Measurements from ENCODE around the gene ALCAM. TPM values are rescaled to one million over a fixed set of nuclear protein-coding genes. Genes with fewer than 3 reads are reported as not detected.

ALCAM gene
- total and polyA plus RNA-seq, 2 donors (not counting 1 experiment from before 2014, with no cell fraction given) = 6.2 to 23.8 TPM

- no peak overlapping the region for H3K4me3 ChIP-seq (ENCODE audit: control extremely low read depth in 1 of 5, extremely low read depth in 1 of 5, insufficient read depth in 1 of 5, low read depth in 2 of 5, low read length in 4 of 5)
- H3K9me3 ChIP-seq (ENCODE audit: control extremely low read depth in 1 of 3, control insufficient read depth in 2 of 3, insufficient read depth in 1 of 3, low read length in 2 of 3) = no peaks in the 10 kb centered on the region
- Mint-ChIP-seq H3K27ac (no peak overlapping the region), H3K4me1 (no peaks in the 10 kb centered on the region), H3K9me3 (ENCODE audit: insufficient read depth) (no peaks in the 10 kb centered on the region), H3K4me3 (no peak overlapping the region), H3K27me3 (no peaks in the 10 kb centered on the region)
- ChIA-PET CTCF (interaction anchor here (0.9 to 3.1 kb wide), 4 partner anchors 9 to 1425 kb away, joined by 3 to 27 read pairs (median 4); no protein-coding TSS in a partner anchor), POLR2A (no interaction called here)
- H4K20me1 ChIP-seq (ENCODE audit: control insufficient read depth, insufficient read depth, low read length, poor library complexity, severe bottlenecking) = no peaks in the 10 kb centered on the region
- no peak for ATAC-seq (ENCODE audit: low read depth)
- WGBS (ENCODE audit: insufficient coverage) = no CpG with 5 or more reads among the region's 4 CpGs
- no peak overlapping the region for H2AFZ ChIP-seq (ENCODE audit: insufficient read depth, low read depth, low read length, poor library complexity, severe bottlenecking)
- H3K27ac ChIP-seq (ENCODE audit: low read length in 2 of 2) = no peak overlapping the region
- intact Hi-C loops (cut with micrococcal nuclease) = no loop called here
- TF ChIP-seq, protein P1, sequence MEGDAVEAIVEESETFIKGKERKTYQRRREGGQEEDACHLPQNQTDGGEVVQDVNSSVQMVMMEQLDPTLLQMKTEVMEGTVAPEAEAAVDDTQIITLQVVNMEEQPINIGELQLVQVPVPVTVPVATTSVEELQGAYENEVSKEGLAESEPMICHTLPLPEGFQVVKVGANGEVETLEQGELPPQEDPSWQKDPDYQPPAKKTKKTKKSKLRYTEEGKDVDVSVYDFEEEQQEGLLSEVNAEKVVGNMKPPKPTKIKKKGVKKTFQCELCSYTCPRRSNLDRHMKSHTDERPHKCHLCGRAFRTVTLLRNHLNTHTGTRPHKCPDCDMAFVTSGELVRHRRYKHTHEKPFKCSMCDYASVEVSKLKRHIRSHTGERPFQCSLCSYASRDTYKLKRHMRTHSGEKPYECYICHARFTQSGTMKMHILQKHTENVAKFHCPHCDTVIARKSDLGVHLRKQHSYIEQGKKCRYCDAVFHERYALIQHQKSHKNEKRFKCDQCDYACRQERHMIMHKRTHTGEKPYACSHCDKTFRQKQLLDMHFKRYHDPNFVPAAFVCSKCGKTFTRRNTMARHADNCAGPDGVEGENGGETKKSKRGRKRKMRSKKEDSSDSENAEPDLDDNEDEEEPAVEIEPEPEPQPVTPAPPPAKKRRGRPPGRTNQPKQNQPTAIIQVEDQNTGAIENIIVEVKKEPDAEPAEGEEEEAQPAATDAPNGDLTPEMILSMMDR (IDR thresholded peaks at IDR 0.05) = no peak
- TF ChIP-seq EZH2 (IDR thresholded peaks at IDR 0.05; ENCODE audit: borderline replicate concordance, insufficient read depth, low read depth, low read length, poor library complexity, severe bottlenecking) = no peak
- no peak for DNase-seq
- no peak overlapping the region for H3K4me2 ChIP-seq (replicated peaks; ENCODE audit: low read depth, low read length, poor library complexity, severe bottlenecking)
- H3K79me2 ChIP-seq (ENCODE audit: control insufficient read depth, insufficient read depth, low read length) = no peaks in the 10 kb centered on the region
- H3K4me1 ChIP-seq (ENCODE audit: control insufficient read depth in 2 of 2, insufficient read depth in 2 of 2, low read length in 2 of 2) = no peaks in the 10 kb centered on the region
- H3K9ac ChIP-seq (ENCODE audit: low read length) = no peak overlapping the region
- peaks cover 4 to 5% of the 10 kb centered on the region in 2 experiments for H3K36me3 ChIP-seq (replicated peaks in 1 of 2; ENCODE audit: control extremely low read depth in 1 of 2, control insufficient read depth in 1 of 2, extremely low read depth in 1 of 2, insufficient read depth in 2 of 2, low read length in 1 of 2)
- no peaks in the 10 kb centered on the region for H3K27me3 ChIP-seq (replicated peaks in 1 of 4; ENCODE audit: control extremely low read depth in 1 of 4, control insufficient read depth in 3 of 4, insufficient read depth in 4 of 4, low read length in 3 of 4)
These were observed 159.8 kb downstream of the ALCAM start for GRCh38 chr3:105526360-105527111.

- Histone ChIP-seq H3K27me3 (replicated peaks in 1 of 4; ENCODE audit: control extremely low read depth in 1 of 4, control insufficient read depth in 3 of 4, insufficient read depth in 4 of 4, low read length in 3 of 4) (no peaks in the 10 kb centered on the region), H3K9ac (ENCODE audit: low read length) (no peak overlapping the region), H3K9me3 (ENCODE audit: control extremely low read depth in 1 of 3, control insufficient read depth in 2 of 3, insufficient read depth in 1 of 3, low read length in 2 of 3) (no peaks in the 10 kb centered on the region), H3K36me3 (replicated peaks in 1 of 2; ENCODE audit: control extremely low read depth in 1 of 2, control insufficient read depth in 1 of 2, extremely low read depth in 1 of 2, insufficient read depth in 2 of 2, low read length in 1 of 2) (peaks cover 5 to 9% of the 10 kb centered on the region in 2 experiments), H4K20me1 (ENCODE audit: control insufficient read depth, insufficient read depth, low read length, poor library complexity, severe bottlenecking) (no peaks in the 10 kb centered on the region), H3K4me1 (ENCODE audit: control insufficient read depth in 2 of 2, insufficient read depth in 2 of 2, low read length in 2 of 2) (no peaks in the 10 kb centered on the region), H2AFZ (ENCODE audit: insufficient read depth, low read depth, low read length, poor library complexity, severe bottlenecking) (no peak overlapping the region), H3K27ac (ENCODE audit: low read length in 2 of 2) (no peak overlapping the region), H3K79me2 (ENCODE audit: control insufficient read depth, insufficient read depth, low read length) (no peaks in the 10 kb centered on the region), H3K4me2 (replicated peaks; ENCODE audit: low read depth, low read length, poor library complexity, severe bottlenecking) (no peak overlapping the region), H3K4me3 (ENCODE audit: control extremely low read depth in 1 of 5, extremely low read depth in 1 of 5, insufficient read depth in 1 of 5, low read depth in 2 of 5, low read length in 4 of 5) (no peak overlapping the region)
- ATAC-seq (ENCODE audit: low read depth) (no peak), DNase-seq (no peak)
- H3K9me3 Mint-ChIP-seq (ENCODE audit: insufficient read depth) = no peaks in the 10 kb centered on the region
- ChIA-PET POLR2A (interaction anchor here (0.6 kb wide), 1 partner anchor 673 kb away, joined by 11 read pairs; no protein-coding TSS in a partner anchor), CTCF (interaction anchor here (3.1 kb wide), 1 partner anchor 10 kb away, joined by 27 read pairs; no protein-coding TSS in a partner anchor)
- no peak for TF ChIP-seq EZH2 (IDR thresholded peaks at IDR 0.05; ENCODE audit: borderline replicate concordance, insufficient read depth, low read depth, low read length, poor library complexity, severe bottlenecking)
- TF ChIP-seq, protein P1 (IDR thresholded peaks at IDR 0.05) = no peak
- no peaks in the 10 kb centered on the region for H3K4me1 Mint-ChIP-seq
- H3K27ac Mint-ChIP-seq = no peak overlapping the region
- H3K27me3 Mint-ChIP-seq = no peaks in the 10 kb centered on the region
- intact Hi-C loops (cut with micrococcal nuclease) = no loop called here
- H3K4me3 Mint-ChIP-seq = no peak overlapping the region
These were observed 160.8 kb downstream of the ALCAM start for GRCh38 chr3:105527535-105527934.

Data from B cell (primary cell).